Measurements from ENCODE around the gene PDK1. TPM values are rescaled to one million over a fixed set of nuclear protein-coding genes. Genes with fewer than 3 reads are reported as not detected.
A peak's percentile ranks its signal among the peaks of the same experiment; 100 is the strongest.

Gene PDK1
- total RNA-seq, 1 experiment from 2014 or later = 74.7 TPM

DNA sequence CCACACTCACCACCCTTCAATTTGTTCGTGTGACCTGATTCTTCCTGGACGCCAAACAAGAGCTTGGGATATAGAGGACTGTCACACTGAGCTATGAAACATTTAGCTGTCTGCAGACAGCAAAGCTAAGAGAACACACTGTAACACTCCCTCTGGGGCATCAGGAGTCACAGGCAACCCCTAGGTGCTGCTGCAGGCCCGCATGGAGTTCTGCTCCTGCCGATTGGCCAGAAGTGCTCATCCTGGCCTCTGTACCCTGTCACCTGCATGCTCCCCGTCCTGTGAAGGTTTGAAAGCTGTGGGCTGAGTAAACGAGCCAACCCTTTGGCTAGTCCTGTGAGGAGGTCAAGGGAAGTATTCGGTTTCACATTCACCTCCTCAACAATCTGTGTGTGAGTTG is 73.7 kb downstream of the PDK1 start:
- no peaks in the 10 kb centered on the region for H3K9me3 ChIP-seq (ENCODE audit: control insufficient read depth, low read depth, low read length)
- no peak overlapping the region for H3K4ac ChIP-seq (ENCODE audit: low read depth, low read length)
- H2BK15ac ChIP-seq (ENCODE audit: low read depth, low read length) = no peak overlapping the region
- no peak overlapping the region for H2BK5ac ChIP-seq (ENCODE audit: insufficient read length, low read length)
- no peak overlapping the region for H3T11ph ChIP-seq (ENCODE audit: low read length)
- no peaks in the 10 kb centered on the region for H3K4me1 ChIP-seq (ENCODE audit: insufficient read depth, low read length)
- H2AFZ ChIP-seq (ENCODE audit: low read length) = no peak overlapping the region
- no peak overlapping the region for H3K9ac ChIP-seq (ENCODE audit: extremely low read depth, insufficient read length, low read length)
- no peaks in the 10 kb centered on the region for H3K23me2 ChIP-seq (ENCODE audit: insufficient read length, low read depth, low read length, poor library complexity, severe bottlenecking)
- H3K27ac ChIP-seq (ENCODE audit: insufficient read length, low read depth, low read length) = no peak overlapping the region
- no peak overlapping the region for H3K56ac ChIP-seq (ENCODE audit: insufficient read length, low read depth, low read length)
- H2AK5ac ChIP-seq (ENCODE audit: insufficient read length, low read length) = no peak overlapping the region
- Mint-ChIP-seq H3K9me3 (peaks cover 7 to 9% of the 10 kb centered on the region in 2 experiments), H3K36me3 (ENCODE audit: insufficient read depth in 1 of 3, low read depth in 3 of 3) (peaks cover 7 to 15% (median 8%) of the 10 kb centered on the region in 3 experiments), H3K27ac (peak overlapping the region in 1 of 3 experiments; percentile 15; a peak in 1 of 7 replicates), H3K4me3 (no peak overlapping the region), H3K27me3 (ENCODE audit: low read depth) (no peaks in the 10 kb centered on the region), H3K4me1 (peaks cover 0 to 5% of the 10 kb centered on the region in 2 experiments; a peak in 2 of 4 replicates)
- H4K8ac ChIP-seq (replicated peaks; ENCODE audit: insufficient read length, low read depth, low read length) = no peak overlapping the region
- no peak overlapping the region for H3K4me2 ChIP-seq (ENCODE audit: insufficient read depth, insufficient read length, low read length)
- WGBS (ENCODE audit: extremely low coverage, insufficient read length, low lambda C conversion rate) = no CpG with 5 or more reads among the region's 7 CpGs
- no peak overlapping the region for H3K14ac ChIP-seq (ENCODE audit: insufficient read depth, low read length)
- H2BK12ac ChIP-seq (ENCODE audit: insufficient read length, low read depth, low read length) = no peak overlapping the region
- TF ChIP-seq, protein P1, sequence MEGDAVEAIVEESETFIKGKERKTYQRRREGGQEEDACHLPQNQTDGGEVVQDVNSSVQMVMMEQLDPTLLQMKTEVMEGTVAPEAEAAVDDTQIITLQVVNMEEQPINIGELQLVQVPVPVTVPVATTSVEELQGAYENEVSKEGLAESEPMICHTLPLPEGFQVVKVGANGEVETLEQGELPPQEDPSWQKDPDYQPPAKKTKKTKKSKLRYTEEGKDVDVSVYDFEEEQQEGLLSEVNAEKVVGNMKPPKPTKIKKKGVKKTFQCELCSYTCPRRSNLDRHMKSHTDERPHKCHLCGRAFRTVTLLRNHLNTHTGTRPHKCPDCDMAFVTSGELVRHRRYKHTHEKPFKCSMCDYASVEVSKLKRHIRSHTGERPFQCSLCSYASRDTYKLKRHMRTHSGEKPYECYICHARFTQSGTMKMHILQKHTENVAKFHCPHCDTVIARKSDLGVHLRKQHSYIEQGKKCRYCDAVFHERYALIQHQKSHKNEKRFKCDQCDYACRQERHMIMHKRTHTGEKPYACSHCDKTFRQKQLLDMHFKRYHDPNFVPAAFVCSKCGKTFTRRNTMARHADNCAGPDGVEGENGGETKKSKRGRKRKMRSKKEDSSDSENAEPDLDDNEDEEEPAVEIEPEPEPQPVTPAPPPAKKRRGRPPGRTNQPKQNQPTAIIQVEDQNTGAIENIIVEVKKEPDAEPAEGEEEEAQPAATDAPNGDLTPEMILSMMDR (conservative IDR thresholded peaks at IDR 0.05) = no peak
- no peak overlapping the region for H2BK120ac ChIP-seq (ENCODE audit: low read depth, low read length, poor library complexity, severe bottlenecking)
- H4K20me1 ChIP-seq (ENCODE audit: control insufficient read depth, insufficient read depth, insufficient read length) = no peaks in the 10 kb centered on the region
- H3K79me2 ChIP-seq (ENCODE audit: insufficient read depth, low read length) = no peaks in the 10 kb centered on the region
- H3K23ac ChIP-seq (ENCODE audit: insufficient read length, low read depth, low read length) = no peak overlapping the region
- no peaks in the 10 kb centered on the region for H3K27me3 ChIP-seq (ENCODE audit: insufficient read depth, low read length)
- no peak overlapping the region for H4K5ac ChIP-seq (ENCODE audit: insufficient read length, low read depth, low read length)
- no peaks in the 10 kb centered on the region for H3K79me1 ChIP-seq (ENCODE audit: insufficient read depth, low read depth, low read length, poor library complexity, severe bottlenecking)
- H2BK20ac ChIP-seq (ENCODE audit: low read depth, low read length, poor library complexity, severe bottlenecking) = no peak overlapping the region
- no peak overlapping the region for H4K91ac ChIP-seq (ENCODE audit: insufficient read length, low read depth, low read length)
- no peak overlapping the region for H3K18ac ChIP-seq (ENCODE audit: insufficient read length, low read depth, low read length)
- DNase-seq = no peak
